Neuronal stem cell (in vitro differentiated cells): Measurements from ENCODE around the gene MTHFR.

ENCODE experiments used
- DNase-seq: peaks from one replicate; pipeline ENCODE4 v3.0.0-alpha.2; 2013; ENCODE audit warnings: low spot score
- H2AFZ ChIP-seq: one replicate; pipeline ENCODE4 v1.6.1; 2013; ENCODE audit warnings: mild to moderate bottlenecking, low read length, inconsistent platforms
- H2AK5ac ChIP-seq: 2 replicates; pipeline ENCODE4 v1.6.1; 2013; ENCODE audit warnings: low read depth, mild to moderate bottlenecking, inconsistent platforms, low read length, moderate library complexity, mixed read lengths
- H2BK120ac ChIP-seq: 2 replicates; pipeline ENCODE4 v1.6.1; 2013; ENCODE audit warnings: low read depth, mild to moderate bottlenecking, inconsistent platforms, low read length, moderate library complexity, mixed read lengths
- H2BK12ac ChIP-seq: one replicate; pipeline ENCODE4 v1.6.1; 2013; ENCODE audit warnings: low read length, inconsistent platforms
- H2BK15ac ChIP-seq: 2 replicates; pipeline ENCODE4 v1.6.1; 2013; ENCODE audit warnings: mild to moderate bottlenecking, low read length, inconsistent platforms, mixed read lengths
- H2BK5ac ChIP-seq: one replicate; pipeline ENCODE4 v1.6.1; 2013; ENCODE audit warnings: inconsistent platforms, mild to moderate bottlenecking, low read length, moderate library complexity
- H3K14ac ChIP-seq: one replicate; pipeline ENCODE4 v1.6.1; 2013; ENCODE audit warnings: low read length, inconsistent platforms
- H3K18ac ChIP-seq: 2 replicates; pipeline ENCODE4 v1.6.1; 2013; ENCODE audit warnings: low read length, inconsistent platforms
- H3K23ac ChIP-seq: 2 replicates; pipeline ENCODE4 v1.6.1; 2013; ENCODE audit warnings: low read depth, mild to moderate bottlenecking, mixed read lengths, low read length, inconsistent platforms; ENCODE audit not compliant: poor library complexity
- H3K27ac ChIP-seq: replicated peaks from 3 replicates; pipeline ENCODE4 v1.5.1; 2013; ENCODE audit warnings: low read length, inconsistent platforms
- H3K27me3 ChIP-seq, 3 experiments: 2 replicates each; pipeline ENCODE4 v1.6.1; 2013; ENCODE audit warnings: low read length in 3 of 3, mild to moderate bottlenecking in 2 of 3, inconsistent platforms in 1 of 3, low read depth in 1 of 3, mixed read lengths in 1 of 3, moderate library complexity in 1 of 3; ENCODE audit not compliant: control insufficient read depth in 3 of 3, insufficient read depth in 3 of 3
- H3K36me3 ChIP-seq, 2 donors: replicated peaks in 1 of 2; 2 replicates each; pipeline ENCODE4 v1.6.1; 2013; ENCODE audit warnings: low read length in 2 of 2; ENCODE audit not compliant: control insufficient read depth in 2 of 2, insufficient read depth in 2 of 2
- H3K4ac ChIP-seq: 2 replicates; pipeline ENCODE4 v1.6.1; 2013; ENCODE audit warnings: inconsistent platforms, mild to moderate bottlenecking, low read length, moderate library complexity
- H3K4me1 ChIP-seq, 2 donors: 1 replicate in 1 of 2; 2 replicates in 1 of 2; pipeline ENCODE4 v1.6.1; 2013; ENCODE audit warnings: low read length in 2 of 2, low read depth in 1 of 2; ENCODE audit not compliant: control insufficient read depth in 2 of 2, insufficient read depth in 1 of 2
- H3K4me2 ChIP-seq: one replicate; pipeline ENCODE4 v1.6.1; 2013; ENCODE audit warnings: mild to moderate bottlenecking, low read length, inconsistent platforms; ENCODE audit not compliant: insufficient read depth, poor library complexity, severe bottlenecking
- H3K4me3 ChIP-seq, 2 donors: 2 replicates each; pipeline ENCODE4 v1.5.1; 2013; ENCODE audit warnings: low read length in 2 of 2, mild to moderate bottlenecking in 2 of 2, inconsistent platforms in 1 of 2, moderate library complexity in 1 of 2
- H3K79me1 ChIP-seq: one replicate; pipeline ENCODE4 v1.6.1; 2013; ENCODE audit warnings: low read depth, mild to moderate bottlenecking, inconsistent platforms, low read length, moderate library complexity
- H3K9ac ChIP-seq: one replicate; pipeline ENCODE4 v1.6.1; 2013; ENCODE audit warnings: mild to moderate bottlenecking, low read depth, low read length, inconsistent platforms; ENCODE audit not compliant: poor library complexity
- H3K9me3 ChIP-seq, 2 donors: replicated peaks in 1 of 2; 2 replicates each; pipeline versions ENCODE3 to v1.6.1; 2013; ENCODE audit warnings: low read length in 2 of 2, mild to moderate bottlenecking in 2 of 2, inconsistent platforms in 1 of 2, low read depth in 1 of 2, mixed read lengths in 1 of 2, moderate library complexity in 1 of 2; ENCODE audit not compliant: control insufficient read depth in 2 of 2, insufficient read depth in 1 of 2
- H4K8ac ChIP-seq: one replicate; pipeline ENCODE4 v1.6.1; 2013; ENCODE audit warnings: low read depth, mild to moderate bottlenecking, inconsistent platforms, low read length, moderate library complexity
- H4K91ac ChIP-seq: one replicate; pipeline ENCODE4 v1.6.1; 2013; ENCODE audit warnings: low read length, low read depth, mild to moderate bottlenecking, inconsistent platforms; ENCODE audit not compliant: poor library complexity
- WGBS, 2 donors: extraction: QIAGEN DNeasy Blood & Tissue Kit; methylation state at CpG; one replicate each; pipeline ENCODE4 v1.1.7; 2013; ENCODE audit warnings: missing lambda C conversion rate in 2 of 2, mixed read lengths in 1 of 2; ENCODE audit not compliant: insufficient read length in 2 of 2, insufficient replicate concordance in 1 of 2; ENCODE audit errors: extremely low coverage in 2 of 2; 5-methylcytosine and 5-hydroxymethylcytosine counted together

The MTHFR gene

DNA sequence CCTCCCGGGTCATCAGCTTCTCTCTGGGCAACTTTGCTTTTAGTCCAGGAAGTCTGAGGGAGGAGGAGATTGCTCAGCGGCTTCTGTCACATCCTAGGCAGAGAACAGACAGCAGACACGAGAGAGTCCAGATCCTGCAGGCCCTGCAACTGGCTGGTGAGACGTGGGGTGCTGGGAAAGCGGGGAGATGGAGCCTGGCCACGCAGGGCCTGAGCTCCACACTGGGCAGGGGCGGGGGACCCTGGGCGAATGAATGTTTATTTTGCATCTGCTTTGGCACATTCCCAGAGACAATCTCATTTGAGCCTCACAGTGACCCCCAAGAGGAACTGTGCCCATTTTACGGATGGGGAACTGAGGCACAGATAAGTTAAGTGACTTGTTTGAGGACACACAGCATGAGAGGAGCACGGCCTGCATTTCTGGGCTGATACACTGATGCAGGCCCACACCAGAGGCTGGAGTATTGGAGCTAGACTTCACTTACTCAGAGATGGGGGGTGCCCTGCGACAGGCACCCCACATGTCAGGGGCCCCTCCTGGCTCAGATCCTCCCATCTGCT is 34.2 kb downstream of the MTHFR start:
- H3K9me3 ChIP-seq = no peaks in the 10 kb centered on the region
- H3K4me2 ChIP-seq = no peak overlapping the region
- no peak overlapping the region for H2BK15ac ChIP-seq
- H2BK120ac ChIP-seq = no peak overlapping the region
- no peak overlapping the region for H3K9ac ChIP-seq
- no peak overlapping the region for H3K14ac ChIP-seq
- peak overlapping the region; percentile 15 for H3K18ac ChIP-seq
- no peak overlapping the region for H2BK12ac ChIP-seq
- WGBS, 2 donors = no CpG with 5 or more reads among the region's 11 CpGs
- peak overlapping the region in 1 of 2 donors; percentile 18 for H3K4me3 ChIP-seq
- H3K79me1 ChIP-seq = no peaks in the 10 kb centered on the region
- no peak overlapping the region for H2AFZ ChIP-seq
- H3K36me3 ChIP-seq = no peaks in the 10 kb centered on the region
- no peak overlapping the region for H4K91ac ChIP-seq
- no peaks in the 10 kb centered on the region for H3K4me1 ChIP-seq
- peak overlapping the region; percentile 23 for H2AK5ac ChIP-seq
- H2BK5ac ChIP-seq = no peak overlapping the region
- H3K23ac ChIP-seq = no peak overlapping the region
- DNase-seq = no peak
- H3K27ac ChIP-seq = no peak overlapping the region
- H3K27me3 ChIP-seq = peaks cover 0 to 22% (median 0%) of the 10 kb centered on the region in 3 experiments
- H4K8ac ChIP-seq = no peak overlapping the region
- H3K4ac ChIP-seq = no peak overlapping the region

DNA sequence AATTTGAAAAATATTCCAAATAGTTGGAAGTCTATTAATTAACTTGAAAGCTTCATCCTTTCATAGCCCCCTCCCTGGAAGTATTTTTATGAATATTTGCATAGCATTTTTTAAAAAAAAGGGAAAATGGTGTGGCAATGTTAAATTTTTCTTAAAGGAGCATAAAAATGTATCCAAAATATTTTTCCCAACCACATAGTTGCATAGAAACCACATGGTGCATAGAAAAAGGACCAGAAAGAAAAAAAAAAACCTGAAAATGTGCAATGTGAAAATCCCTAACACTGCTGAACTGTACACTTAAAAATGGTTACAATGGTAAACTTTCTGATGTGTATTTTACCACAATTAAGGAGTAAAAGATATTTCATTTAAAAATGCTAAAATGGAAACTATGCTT is 35.8 kb downstream of the MTHFR start:
- H3K27ac ChIP-seq = no peak overlapping the region
- H3K18ac ChIP-seq = no peak overlapping the region
- H3K14ac ChIP-seq = no peak overlapping the region
- no peak overlapping the region for H3K4me2 ChIP-seq
- no peak overlapping the region for H2BK5ac ChIP-seq
- no peak overlapping the region for H3K23ac ChIP-seq
- no peak overlapping the region for H2BK12ac ChIP-seq
- H3K36me3 ChIP-seq = no peaks in the 10 kb centered on the region
- no peak overlapping the region for H2AK5ac ChIP-seq
- no peaks in the 10 kb centered on the region for H3K79me1 ChIP-seq
- H3K4me3 ChIP-seq = no peak overlapping the region
- no peak overlapping the region for H4K91ac ChIP-seq
- no peaks in the 10 kb centered on the region for H3K4me1 ChIP-seq
- no peak overlapping the region for H3K4ac ChIP-seq
- H3K9me3 ChIP-seq = no peaks in the 10 kb centered on the region
- H2AFZ ChIP-seq = no peak overlapping the region
- no peak overlapping the region for H3K9ac ChIP-seq
- H2BK15ac ChIP-seq = no peak overlapping the region
- no peak overlapping the region for H2BK120ac ChIP-seq
- H3K27me3 ChIP-seq = peaks cover 0 to 24% (median 0%) of the 10 kb centered on the region in 3 experiments
- no peak for DNase-seq
- H4K8ac ChIP-seq = no peak overlapping the region

DNA sequence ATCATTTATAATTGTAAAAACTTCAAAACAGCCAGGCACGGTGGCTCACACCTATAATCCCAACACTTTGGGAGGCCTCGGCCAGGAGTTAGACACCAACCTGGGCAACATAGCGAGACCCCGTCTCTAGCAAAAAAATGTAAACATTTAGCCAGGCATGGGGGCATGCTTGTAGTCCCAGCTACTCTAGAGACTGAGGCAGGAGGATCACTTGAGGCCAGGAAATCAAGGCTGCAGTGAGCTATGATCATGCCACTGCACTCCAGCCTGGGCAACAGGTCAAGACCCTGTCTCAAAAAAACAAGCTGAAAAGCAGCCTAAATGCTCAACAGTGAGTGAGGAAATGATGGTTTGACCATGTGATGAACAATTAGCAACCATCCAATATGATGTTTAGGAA is 36.5 kb downstream of the MTHFR start:
- Histone ChIP-seq H3K9ac (no peak overlapping the region), H3K14ac (no peak overlapping the region), H3K18ac (no peak overlapping the region), H3K23ac (no peak overlapping the region), H3K27me3 (peaks cover 0 to 28% (median 0%) of the 10 kb centered on the region in 3 experiments), H2AK5ac (no peak overlapping the region), H3K4me2 (no peak overlapping the region), H3K36me3 (no peaks in the 10 kb centered on the region), H2BK12ac (no peak overlapping the region), H3K4me3 (no peak overlapping the region), H3K9me3 (no peaks in the 10 kb centered on the region), H2BK120ac (no peak overlapping the region), H2BK15ac (no peak overlapping the region), H4K8ac (no peak overlapping the region), H3K27ac (no peak overlapping the region), H3K79me1 (no peaks in the 10 kb centered on the region), H2BK5ac (no peak overlapping the region), H2AFZ (no peak overlapping the region), H3K4ac (no peak overlapping the region), H4K91ac (no peak overlapping the region), H3K4me1 (no peaks in the 10 kb centered on the region)
- no CpG with 5 or more reads among the region's 4 CpGs for WGBS, 2 donors
- no peak for DNase-seq

DNA sequence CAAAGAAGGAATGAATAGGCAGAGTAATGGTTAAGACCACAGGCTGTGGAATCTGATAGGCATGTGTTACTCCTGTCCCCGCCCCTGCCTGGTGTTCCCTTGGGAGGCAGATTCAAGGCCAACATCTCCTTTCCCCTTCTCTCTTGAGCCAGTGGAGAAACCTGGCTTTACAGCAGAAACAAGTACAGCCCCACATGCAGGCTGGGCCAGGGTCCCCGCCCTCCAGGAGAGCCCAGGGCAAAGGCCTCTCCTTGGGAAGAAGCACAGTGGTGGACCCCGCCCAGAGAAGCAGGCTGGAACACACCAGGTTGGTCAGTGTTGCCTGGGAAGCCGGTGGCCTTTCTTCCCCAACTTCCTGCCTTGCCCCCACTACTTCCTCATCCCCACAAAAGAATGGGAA is 36.9 kb downstream of the MTHFR start:
- Histone ChIP-seq H3K4me2 (no peak overlapping the region), H3K9ac (no peak overlapping the region), H3K18ac (no peak overlapping the region), H3K27me3 (peaks cover 0 to 33% (median 0%) of the 10 kb centered on the region in 3 experiments), H3K4me3 (no peak overlapping the region), H3K79me1 (no peaks in the 10 kb centered on the region), H3K9me3 (no peaks in the 10 kb centered on the region), H2BK120ac (no peak overlapping the region), H4K91ac (no peak overlapping the region), H3K36me3 (no peaks in the 10 kb centered on the region), H3K23ac (no peak overlapping the region), H2AK5ac (no peak overlapping the region), H4K8ac (no peak overlapping the region), H2AFZ (peak overlapping the region; percentile 46), H3K14ac (no peak overlapping the region), H2BK12ac (no peak overlapping the region), H2BK15ac (no peak overlapping the region), H3K4ac (no peak overlapping the region), H3K4me1 (no peaks in the 10 kb centered on the region), H2BK5ac (no peak overlapping the region), H3K27ac (no peak overlapping the region)
- WGBS, 2 donors = no CpG with 5 or more reads among the region's 4 CpGs
- DNase-seq = no peak
